IMR-90 (cell line): ENCODE results near the gene ST3GAL3. TPM values are rescaled to one million over a fixed set of nuclear protein-coding genes. Genes with fewer than 3 reads are reported as not detected.

ENCODE experiments used
- ATAC-seq: fragments of 200-7000 bp; cut with Tn5 transposase; 2 replicates; pipeline ENCODE4 v1.9.1; 2020; ENCODE audit warnings: low read depth, mild to moderate bottlenecking, moderate library complexity
- BruUV-seq: library from RNA; stranded (reverse); fragments of 400-500 nt; replicated peaks from 2 replicates; lab custom pipeline; 2021; lab: Mats Ljungman, UMichigan
- CTCF ChIA-PET: fragments of 300-600 bp; formaldehyde crosslinking; extraction: SDS; loops from one replicate; lab custom pipeline; 2021; ENCODE audit warnings: antibody characterized with exemption; lab: Yijun Ruan, JAX
- POLR2A ChIA-PET: fragments of 300-600 bp; sonication (Branson Sonifier 250); formaldehyde crosslinking; loops from one replicate; lab custom pipeline; 2022; ENCODE audit warnings: antibody characterized with exemption; ENCODE audit not compliant: unreplicated experiment; lab: Charles Lee
- DNase-seq: peaks from one replicate; pipeline ENCODE4 v3.0.0; 2013
- H2AFZ ChIP-seq: replicated peaks from 2 replicates; pipeline ENCODE3; 2013; ENCODE audit warnings: low read length, mild to moderate bottlenecking; ENCODE audit not compliant: poor library complexity
- H2AK5ac ChIP-seq: 2 replicates; pipeline ENCODE4 v1.6.1; 2013; ENCODE audit warnings: low read depth, low read length, inconsistent platforms
- H2AK9ac ChIP-seq: replicated peaks from 2 replicates; pipeline ENCODE3; 2013; ENCODE audit warnings: mild to moderate bottlenecking, low read depth, low read length, moderate library complexity; ENCODE audit not compliant: poor library complexity
- H2BK120ac ChIP-seq: 2 replicates; pipeline ENCODE4 v1.6.1; 2013; ENCODE audit warnings: low read depth, low read length, inconsistent platforms
- H2BK15ac ChIP-seq: 3 replicates; pipeline ENCODE4 v1.6.1; 2013; ENCODE audit warnings: low read depth, low read length, inconsistent platforms
- H2BK20ac ChIP-seq: 2 replicates; pipeline ENCODE4 v1.6.1; 2013; ENCODE audit warnings: low read depth, mild to moderate bottlenecking, inconsistent platforms, low read length, moderate library complexity
- H2BK5ac ChIP-seq: 2 replicates; pipeline ENCODE4 v1.6.1; 2013; ENCODE audit warnings: mild to moderate bottlenecking, low read depth, low read length, inconsistent platforms; ENCODE audit not compliant: poor library complexity, severe bottlenecking
- H3K14ac ChIP-seq: replicated peaks from 2 replicates; pipeline ENCODE4 v1.6.1; 2013; ENCODE audit warnings: low read depth, low read length, inconsistent platforms
- H3K18ac ChIP-seq: 2 replicates; pipeline ENCODE4 v1.6.1; 2013; ENCODE audit warnings: low read depth, low read length, control low read depth
- H3K23ac ChIP-seq: 2 replicates; pipeline ENCODE4 v1.6.1; 2013; ENCODE audit warnings: low read depth, low read length, inconsistent platforms
- H3K27ac ChIP-seq: 2 replicates; pipeline ENCODE4 v1.5.1; 2013; ENCODE audit warnings: mild to moderate bottlenecking, control low read depth, low read length; ENCODE audit not compliant: insufficient read depth
- H3K27me3 ChIP-seq: 2 replicates; pipeline ENCODE4 v1.6.1; 2013; ENCODE audit warnings: low read length; ENCODE audit not compliant: control insufficient read depth, insufficient read depth
- H3K36me3 ChIP-seq: 2 replicates; pipeline ENCODE4 v1.6.1; 2013; ENCODE audit warnings: low read length, mixed read lengths; ENCODE audit not compliant: control insufficient read depth, insufficient read depth
- H3K4ac ChIP-seq: 2 replicates; pipeline ENCODE4 v1.6.1; 2013; ENCODE audit warnings: low read depth, low read length, inconsistent platforms
- H3K4me1 ChIP-seq: 2 replicates; pipeline ENCODE4 v1.6.1; 2013; ENCODE audit warnings: low read length, mixed read lengths; ENCODE audit not compliant: control insufficient read depth, insufficient read depth
- H3K4me2 ChIP-seq: 2 replicates; pipeline ENCODE4 v1.6.1; 2013; ENCODE audit warnings: low read depth, mild to moderate bottlenecking, control low read depth, low read length, moderate library complexity
- H3K4me3 ChIP-seq: 2 replicates; pipeline ENCODE4 v1.5.1; 2013; ENCODE audit warnings: low read depth, mild to moderate bottlenecking, control low read depth, low read length, moderate library complexity; ENCODE audit not compliant: insufficient read depth
- H3K56ac ChIP-seq: 2 replicates; pipeline ENCODE4 v1.6.1; 2013; ENCODE audit warnings: low read length, inconsistent platforms; ENCODE audit not compliant: insufficient read depth; ENCODE audit errors: extremely low read depth
- H3K79me1 ChIP-seq, 2 experiments: 2 replicates each; pipeline ENCODE4 v1.6.1; 2013; ENCODE audit warnings: low read length in 2 of 2, inconsistent platforms in 1 of 2, low read depth in 1 of 2
- H3K9ac ChIP-seq: 2 replicates; pipeline ENCODE4 v1.6.1; 2013; ENCODE audit warnings: low read depth, low read length, control low read depth
- H3K9me1 ChIP-seq: 2 replicates; pipeline ENCODE4 v1.6.1; 2013; ENCODE audit warnings: low read length, inconsistent platforms; ENCODE audit not compliant: insufficient read depth
- H3K9me3 ChIP-seq: 2 replicates; pipeline ENCODE4 v1.6.1; 2013; ENCODE audit warnings: low read length; ENCODE audit not compliant: control insufficient read depth, insufficient read depth
- H4K20me1 ChIP-seq: 2 replicates; pipeline ENCODE4 v1.6.1; 2013; ENCODE audit warnings: low read length, inconsistent platforms; ENCODE audit not compliant: insufficient read depth
- H4K5ac ChIP-seq: 2 replicates; pipeline ENCODE4 v1.6.1; 2013; ENCODE audit warnings: mild to moderate bottlenecking, low read depth, low read length, control low read depth
- H4K8ac ChIP-seq, 2 experiments: 2 replicates each; pipeline ENCODE4 v1.6.1; 2013; ENCODE audit warnings: low read depth in 2 of 2, low read length in 2 of 2, control low read depth in 1 of 2, inconsistent platforms in 1 of 2
- H4K91ac ChIP-seq: 2 replicates; pipeline ENCODE4 v1.6.1; 2013; ENCODE audit warnings: low read depth, low read length, inconsistent platforms; ENCODE audit not compliant: insufficient read depth
- BHLHE40 ChIP-seq: fragments of 150-350 bp; IDR thresholded peaks from 2 replicates; pipeline ENCODE4 v1.6.1; 2016; ENCODE audit warnings: mild to moderate bottlenecking, low read depth, low read length
- CEBPB ChIP-seq: IDR thresholded peaks from 2 replicates; pipeline ENCODE4 v1.6.1; 2012; ENCODE audit warnings: low read depth, low read length, improper control_type of control experiment
- CHD1 ChIP-seq: IDR thresholded peaks from 2 replicates; pipeline ENCODE4 v1.6.1; 2012; ENCODE audit warnings: low read depth, low read length, improper control_type of control experiment
- FOS ChIP-seq: fragments of 150-350 bp; IDR thresholded peaks from 2 replicates; pipeline ENCODE4 v1.6.1; 2016; ENCODE audit warnings: low read depth, low read length
- MAFK ChIP-seq: IDR thresholded peaks from 2 replicates; pipeline ENCODE4 v1.6.1; 2012; ENCODE audit warnings: low read depth, low read length, improper control_type of control experiment
- MAZ ChIP-seq: IDR thresholded peaks from 2 replicates; pipeline ENCODE4 v1.6.1; 2012; ENCODE audit warnings: low read depth, mild to moderate bottlenecking, low read length, improper control_type of control experiment, moderate library complexity, borderline replicate concordance
- MXI1 ChIP-seq: IDR thresholded peaks from 2 replicates; pipeline ENCODE4 v1.6.1; 2012; ENCODE audit warnings: low read depth, mild to moderate bottlenecking, low read length, moderate library complexity, borderline replicate concordance
- NFE2L2 ChIP-seq: fragments of 150-350 bp; IDR thresholded peaks from 2 replicates; pipeline ENCODE4 v1.6.1; 2016; ENCODE audit warnings: low read depth, mild to moderate bottlenecking, low read length
- POLR2A ChIP-seq: IDR thresholded peaks from 2 replicates; pipeline ENCODE4 v1.6.1; 2012; ENCODE audit warnings: mild to moderate bottlenecking, low read depth, low read length
- RAD21 ChIP-seq: IDR thresholded peaks from 2 replicates; pipeline ENCODE4 v1.6.1; 2012; ENCODE audit warnings: low read length, improper control_type of control experiment
- RCOR1 ChIP-seq: IDR thresholded peaks from 2 replicates; pipeline ENCODE4 v1.6.1; 2012; ENCODE audit warnings: mild to moderate bottlenecking, low read length, improper control_type of control experiment; ENCODE audit not compliant: insufficient replicate concordance
- RFX5 ChIP-seq: IDR thresholded peaks from 2 replicates; pipeline ENCODE4 v1.8.0; 2012; ENCODE audit warnings: low read depth, mild to moderate bottlenecking, low read length, moderate library complexity
- SMC3 ChIP-seq: fragments of 150-350 bp; IDR thresholded peaks from 2 replicates; pipeline ENCODE4 v1.6.1; 2016; ENCODE audit warnings: low read depth, mild to moderate bottlenecking, antibody characterized with exemption, low read length, moderate library complexity
- WGBS, 2 experiments: methylation state at CpG; one replicate each; pipeline versions ENCODE4 v1.1.5 to v1.1.7; 2013; ENCODE audit warnings: missing lambda C conversion rate in 2 of 2; ENCODE audit not compliant: insufficient read length in 1 of 2; ENCODE audit errors: extremely low coverage in 2 of 2; 5-methylcytosine and 5-hydroxymethylcytosine counted together
- dilution Hi-C: fragments of 300-500 bp; cut with HindIII; formaldehyde crosslinking; loops from one replicate; pipeline ENCODE4 v1.14.3; 2018; ENCODE audit warnings: low sequenced_read_pairs; ENCODE audit not compliant: unreplicated experiment
- in situ Hi-C: fragments of 300-500 bp; cut with MboI; formaldehyde crosslinking; loops from 3 replicates; pipeline ENCODE4 v1.14.3; 2019; ENCODE audit warnings: low sequenced_read_pairs, inconsistent platforms, mixed read lengths
- intact Hi-C: fragments of 100-400 bp; cut with micrococcal nuclease; formaldehyde crosslinking; loops from 2 replicates; pipeline ENCODE4 v1.10.0; 2022
- polyA plus RNA-seq, 3 experiments: library from polyadenylated mRNA; depleted of rRNA; stranded (reverse); fragments of >200 nt; gene quantifications; 2 replicates each; pipeline ENCODE4 v1.2.3, GENCODE V29; 2012; ENCODE audit warnings: low replicate concordance in 1 of 3
- total RNA-seq: library from RNA; depleted of rRNA; stranded (reverse); fragments of >200 nt; gene quantifications from 2 replicates; pipeline ENCODE4 v1.2.3, GENCODE V29; 2012
- TF ChIP-seq, protein P1 (sequence below): fragments of 150-350 bp; IDR thresholded peaks from 2 replicates; pipeline ENCODE4 v1.6.1; 2017; ENCODE audit warnings: mild to moderate bottlenecking, antibody characterized with exemption, low read length, low read depth
- TF ChIP-seq, protein P2 (sequence below): conservative IDR thresholded peaks from 2 replicates; pipeline ENCODE4 v1.5.1; 2012; ENCODE audit warnings: mild to moderate bottlenecking, low read depth, low read length, improper control_type of control experiment
- TF ChIP-seq, protein P3 (sequence below): fragments of 150-350 bp; IDR thresholded peaks from 2 replicates; pipeline ENCODE4 v1.6.1; 2016; ENCODE audit warnings: low read depth, mild to moderate bottlenecking, low read length, moderate library complexity, borderline replicate concordance

Gene ST3GAL3
- total and polyA plus RNA-seq, 2 of the 4 experiments (the other 2 are of a cell fraction) = 12.0 to 14.8 TPM

DNA sequence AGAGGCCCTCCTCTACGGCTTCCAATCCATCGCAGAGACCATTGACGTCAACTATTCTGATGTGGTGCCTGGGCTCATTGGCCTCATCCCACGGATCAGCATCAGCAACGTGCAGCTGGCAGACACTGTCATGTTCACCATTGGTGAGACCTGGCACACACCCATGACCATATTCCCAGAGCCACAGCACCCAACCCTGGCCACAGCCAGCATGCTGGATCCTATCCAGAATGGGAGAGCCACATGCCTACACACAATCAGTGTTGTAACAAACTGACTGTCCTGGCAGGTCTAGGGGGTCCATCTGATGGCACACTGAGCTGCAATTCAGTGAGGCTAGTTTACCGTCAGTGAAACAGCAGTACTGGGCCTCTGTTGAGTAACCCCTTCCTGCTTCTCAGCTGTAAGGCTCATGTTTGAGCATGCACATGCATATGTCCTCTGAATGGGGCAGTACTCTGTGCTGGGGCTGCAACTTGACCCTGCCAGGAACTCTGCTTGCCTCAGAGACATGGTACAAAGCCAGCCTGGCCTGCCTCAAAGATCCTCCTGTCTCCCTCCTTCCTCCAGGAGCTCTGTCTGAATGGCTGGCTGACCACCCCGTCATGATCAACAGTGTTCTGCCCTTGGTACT lies 250.2 kb downstream of the ST3GAL3 start:
- intact Hi-C loops = no loop called here

More for the DNA sequence above, 250.2 kb downstream of the ST3GAL3 start:
- Histone ChIP-seq H3K23ac (no peak overlapping the region), H3K79me1 (peaks cover 9 to 16% of the 10 kb centered on the region in 2 experiments), H3K9ac (no peak overlapping the region), H2AK5ac (no peak overlapping the region), H3K27me3 (no peaks in the 10 kb centered on the region), H4K20me1 (peaks cover 26% of the 10 kb centered on the region), H3K14ac (no peak overlapping the region), H2BK15ac (no peak overlapping the region), H3K9me1 (peaks cover 13% of the 10 kb centered on the region; the same call in 1 of the 2 replicates), H3K56ac (no peak overlapping the region), H3K27ac (no peak overlapping the region), H3K9me3 (no peaks in the 10 kb centered on the region), H2BK20ac (no peak overlapping the region), H3K4me2 (no peak overlapping the region), H3K4me1 (no peaks in the 10 kb centered on the region), H3K4me3 (no peak overlapping the region), H3K4ac (no peak overlapping the region), H2AK9ac (peak overlapping the region; percentile 45), H2BK120ac (no peak overlapping the region), H3K36me3 (peaks cover 39% of the 10 kb centered on the region), H3K18ac (no peak overlapping the region), H4K5ac (no peak overlapping the region), H4K8ac (no peak overlapping the region), H2BK5ac (no peak overlapping the region), H4K91ac (no peak overlapping the region), H2AFZ (no peak overlapping the region)
- ChIA-PET CTCF (no interaction called here), POLR2A (no interaction called here)
- dilution Hi-C loops = no loop called here
- ATAC-seq (no peak), DNase-seq (no peak)
- in situ Hi-C loops = loop anchor here (25.0 kb wide), 1 partner anchor 420 kb away; the partner anchor contains the start of gene PTPRF
- no TSS peak for BruUV-seq
- TF ChIP-seq MXI1 (no peak), CEBPB (no peak), BHLHE40 (no peak), SMC3 (no peak), FOS (no peak), POLR2A (no peak), RCOR1 (no peak), MAZ (no peak), RFX5 (no peak), CHD1 (no peak), MAFK (no peak), RAD21 (no peak), NFE2L2 (no peak)
- TF ChIP-seq, protein P1, sequence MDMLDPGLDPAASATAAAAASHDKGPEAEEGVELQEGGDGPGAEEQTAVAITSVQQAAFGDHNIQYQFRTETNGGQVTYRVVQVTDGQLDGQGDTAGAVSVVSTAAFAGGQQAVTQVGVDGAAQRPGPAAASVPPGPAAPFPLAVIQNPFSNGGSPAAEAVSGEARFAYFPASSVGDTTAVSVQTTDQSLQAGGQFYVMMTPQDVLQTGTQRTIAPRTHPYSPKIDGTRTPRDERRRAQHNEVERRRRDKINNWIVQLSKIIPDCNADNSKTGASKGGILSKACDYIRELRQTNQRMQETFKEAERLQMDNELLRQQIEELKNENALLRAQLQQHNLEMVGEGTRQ = no peak
- TF ChIP-seq, protein P2, sequence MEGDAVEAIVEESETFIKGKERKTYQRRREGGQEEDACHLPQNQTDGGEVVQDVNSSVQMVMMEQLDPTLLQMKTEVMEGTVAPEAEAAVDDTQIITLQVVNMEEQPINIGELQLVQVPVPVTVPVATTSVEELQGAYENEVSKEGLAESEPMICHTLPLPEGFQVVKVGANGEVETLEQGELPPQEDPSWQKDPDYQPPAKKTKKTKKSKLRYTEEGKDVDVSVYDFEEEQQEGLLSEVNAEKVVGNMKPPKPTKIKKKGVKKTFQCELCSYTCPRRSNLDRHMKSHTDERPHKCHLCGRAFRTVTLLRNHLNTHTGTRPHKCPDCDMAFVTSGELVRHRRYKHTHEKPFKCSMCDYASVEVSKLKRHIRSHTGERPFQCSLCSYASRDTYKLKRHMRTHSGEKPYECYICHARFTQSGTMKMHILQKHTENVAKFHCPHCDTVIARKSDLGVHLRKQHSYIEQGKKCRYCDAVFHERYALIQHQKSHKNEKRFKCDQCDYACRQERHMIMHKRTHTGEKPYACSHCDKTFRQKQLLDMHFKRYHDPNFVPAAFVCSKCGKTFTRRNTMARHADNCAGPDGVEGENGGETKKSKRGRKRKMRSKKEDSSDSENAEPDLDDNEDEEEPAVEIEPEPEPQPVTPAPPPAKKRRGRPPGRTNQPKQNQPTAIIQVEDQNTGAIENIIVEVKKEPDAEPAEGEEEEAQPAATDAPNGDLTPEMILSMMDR = no peak
- TF ChIP-seq, protein P3, sequence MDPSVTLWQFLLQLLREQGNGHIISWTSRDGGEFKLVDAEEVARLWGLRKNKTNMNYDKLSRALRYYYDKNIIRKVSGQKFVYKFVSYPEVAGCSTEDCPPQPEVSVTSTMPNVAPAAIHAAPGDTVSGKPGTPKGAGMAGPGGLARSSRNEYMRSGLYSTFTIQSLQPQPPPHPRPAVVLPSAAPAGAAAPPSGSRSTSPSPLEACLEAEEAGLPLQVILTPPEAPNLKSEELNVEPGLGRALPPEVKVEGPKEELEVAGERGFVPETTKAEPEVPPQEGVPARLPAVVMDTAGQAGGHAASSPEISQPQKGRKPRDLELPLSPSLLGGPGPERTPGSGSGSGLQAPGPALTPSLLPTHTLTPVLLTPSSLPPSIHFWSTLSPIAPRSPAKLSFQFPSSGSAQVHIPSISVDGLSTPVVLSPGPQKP = no peak
- 92% methylated on average over 6 of the region's 7 CpGs; no CpG with 5 or more reads in 1 of the 2 experiments for WGBS, 2 experiments
